GM19467 (cell line): Measurements from ENCODE around the gene MOCS3.

ENCODE experiments used
- ATAC-seq: cut with Tn5 transposase; IDR thresholded peaks from one replicate; pipeline ENCODE4 v1.9.1; 2021; ENCODE audit warnings: mild to moderate bottlenecking, moderate library complexity; ENCODE audit not compliant: unreplicated experiment

MOCS3 gene

DNA sequence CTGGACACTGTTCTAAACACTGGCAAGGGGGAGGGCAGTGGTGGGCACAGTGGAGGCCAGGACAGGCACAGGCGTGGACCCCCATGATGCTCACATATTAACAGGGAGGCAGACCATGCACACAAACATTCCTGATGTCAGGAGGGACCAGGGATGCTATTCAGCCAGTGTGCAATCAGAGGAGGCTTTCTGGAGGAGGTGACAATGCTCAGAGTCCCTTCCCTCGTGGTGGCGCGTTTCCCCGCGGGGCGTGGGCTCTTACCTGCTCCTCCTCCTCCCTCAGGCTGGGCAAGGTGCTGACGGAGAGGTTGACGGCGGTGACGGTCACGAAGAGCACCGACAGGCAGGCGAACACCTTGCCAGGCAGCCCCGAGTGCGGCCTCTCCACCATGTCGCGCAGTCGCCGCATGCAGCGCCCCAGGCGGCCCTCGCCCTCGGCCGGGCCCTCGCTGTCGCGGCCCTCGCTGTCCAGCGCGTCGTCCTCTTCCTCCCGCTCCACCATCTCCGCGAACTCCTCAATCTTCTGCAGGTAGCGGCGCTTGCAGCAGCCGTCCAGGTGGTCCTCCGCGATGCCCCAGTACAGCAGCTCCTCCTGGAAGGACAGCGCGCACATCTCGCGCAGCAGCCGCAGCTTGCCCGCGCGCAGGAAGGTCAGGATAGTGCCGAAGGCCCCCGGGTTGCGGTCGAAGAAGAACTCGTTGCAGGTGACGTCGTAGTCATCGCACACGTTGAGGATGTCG is 50.9 kb downstream of the MOCS3 start:
- ATAC-seq, result no peak

DNA sequence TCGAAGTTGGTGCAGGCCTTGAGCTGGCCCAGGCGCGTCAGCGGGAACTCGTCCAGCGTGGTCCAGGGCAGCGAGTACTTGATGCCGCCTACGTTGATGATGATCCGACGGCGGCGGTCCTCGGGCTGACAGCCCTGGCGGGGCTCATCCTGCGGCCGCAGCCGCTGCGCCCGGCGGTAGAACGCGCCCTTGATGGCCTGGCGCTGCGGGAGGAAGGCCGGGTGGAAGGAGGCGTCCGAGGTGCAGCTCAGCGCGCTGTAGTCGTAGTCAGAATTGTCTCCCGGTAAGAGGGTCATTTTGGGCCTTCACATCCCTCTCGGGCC is 51.4 kb downstream of the MOCS3 start:
- no peak for ATAC-seq

DNA sequence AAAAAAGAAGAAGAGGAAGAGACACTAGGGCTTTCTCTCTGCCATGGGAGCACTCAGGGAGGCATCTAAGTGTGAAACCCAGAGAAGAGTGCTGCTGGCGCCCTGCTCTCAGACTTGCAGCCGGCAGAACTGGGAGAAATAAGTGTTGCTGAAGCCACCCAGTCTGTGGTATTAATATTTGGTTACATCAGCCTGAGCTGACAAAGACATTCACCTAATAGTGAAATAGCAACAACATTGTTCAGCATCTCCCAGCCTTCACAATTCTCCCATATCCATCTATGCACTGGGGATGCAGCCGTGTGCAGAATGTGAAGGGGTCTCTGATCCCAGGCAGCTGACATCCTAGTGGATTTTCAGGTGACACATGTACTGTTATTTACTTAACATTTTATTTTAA is 52.3 kb downstream of the MOCS3 start:
- no peak for ATAC-seq

DNA sequence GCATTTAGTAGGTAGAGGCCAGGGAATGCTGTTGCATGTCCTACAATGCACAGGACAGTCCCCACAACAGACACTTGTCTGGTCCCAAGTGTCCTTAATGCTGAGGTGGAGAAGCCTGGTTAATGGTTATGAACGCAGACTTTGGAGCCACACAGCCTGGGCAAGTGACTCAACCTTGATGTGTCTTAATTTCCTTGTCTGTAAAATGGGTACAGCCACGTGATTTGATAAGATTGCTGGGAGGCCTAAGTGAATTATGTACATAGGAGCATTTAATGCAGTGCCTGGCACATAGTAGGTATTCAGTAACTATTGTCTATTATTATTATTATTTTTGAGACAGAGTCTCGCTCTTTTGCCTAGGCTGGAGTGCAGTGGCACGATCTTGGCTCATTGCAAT is 52.9 kb downstream of the MOCS3 start:
- no peak for ATAC-seq

DNA sequence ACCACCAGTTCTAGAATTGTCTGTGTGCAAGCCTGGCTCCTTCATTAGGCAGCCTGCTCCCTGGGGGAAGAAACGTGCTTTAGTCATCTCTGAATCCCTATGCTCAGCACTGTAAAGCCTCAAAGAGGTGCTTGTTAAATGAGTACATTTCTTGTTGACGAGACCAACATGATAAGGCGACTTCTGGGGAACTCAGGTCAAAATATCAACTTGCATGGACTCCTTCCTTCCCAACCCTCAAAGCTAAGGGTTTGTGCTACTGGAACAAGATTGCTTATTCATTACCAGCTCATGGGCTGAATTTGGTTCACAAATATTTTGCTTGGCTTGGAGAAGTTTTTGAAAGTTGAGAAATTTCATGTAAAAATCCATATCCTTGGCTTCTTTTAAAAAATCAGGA is 53.7 kb downstream of the MOCS3 start:
- ATAC-seq, result no peak
